Cardiac muscle cell (in vitro differentiated cells and primary cell): ENCODE measurements around the gene CYP2W1. TPM values are rescaled to one million over a fixed set of nuclear protein-coding genes. Genes with fewer than 3 reads are reported as not detected.

Experiments used
- DNase-seq, 2 donors: peaks; one replicate each; pipeline versions ENCODE4 v3.0.0 to v3.0.0-alpha.2; 2010 to 2017; ENCODE audit warnings: low read depth in 1 of 2, low spot score in 1 of 2
- H3K27ac ChIP-seq: fragments of 200-600 bp; sonication (generic); 2 replicates; pipeline ENCODE4 v1.5.1; 2016
- H3K27me3 ChIP-seq: fragments of 200-600 bp; sonication (generic); 2 replicates; pipeline ENCODE4 v1.6.0; 2016; ENCODE audit warnings: control low read depth
- H3K36me3 ChIP-seq: fragments of 200-600 bp; sonication (generic); 2 replicates; pipeline ENCODE4 v1.5.1; 2016; ENCODE audit warnings: control low read depth
- H3K4me1 ChIP-seq: fragments of 200-600 bp; sonication (generic); 2 replicates; pipeline ENCODE4 v1.8.1; 2017; ENCODE audit warnings: low read depth, mild to moderate bottlenecking, mixed run types
- H3K4me3 ChIP-seq: fragments of 200-600 bp; sonication (generic); 2 replicates; pipeline ENCODE4 v1.5.1; 2016; ENCODE audit warnings: mild to moderate bottlenecking
- H3K9me3 ChIP-seq: fragments of 200-600 bp; sonication (generic); 2 replicates; pipeline ENCODE4 v1.5.1; 2017; ENCODE audit warnings: low read depth, mild to moderate bottlenecking, control low read depth
- CTCF ChIP-seq: IDR thresholded peaks from 2 replicates; pipeline ENCODE4 v1.5.1; 2012; ENCODE audit warnings: low read depth, mild to moderate bottlenecking, low read length
- polyA plus RNA-seq: library from polyadenylated mRNA; unstranded; fragments of >200 nt; fragmentation: Nextera tagmentation; extraction: Ambion mirVana; gene quantifications from 2 replicates; pipeline ENCODE4 v1.2.1, GENCODE V29; 2016
- total RNA-seq: library from RNA; depleted of rRNA; stranded (reverse); fragments of >200 nt; gene quantifications from 2 replicates; pipeline ENCODE4 v1.2.3, GENCODE V29; 2016

Gene CYP2W1
- total and polyA plus RNA-seq, 2 experiments from 2014 or later, result 0.10 to 3.4 TPM

GRCh38 chr7:944744-945143 lies 38.2 kb upstream of the CYP2W1 start:
- no peaks in the 10 kb centered on the region for H3K9me3 ChIP-seq
- H3K27ac ChIP-seq, result no peak overlapping the region
- no peaks in the 10 kb centered on the region for H3K4me1 ChIP-seq
- peaks cover 22% of the 10 kb centered on the region for H3K27me3 ChIP-seq
- H3K36me3 ChIP-seq, result no peaks in the 10 kb centered on the region
- no peak overlapping the region for H3K4me3 ChIP-seq
- no peak for TF ChIP-seq CTCF
- no peak for DNase-seq

- H3K4me1 ChIP-seq, result no peaks in the 10 kb centered on the region
- no peak for DNase-seq
- H3K27ac ChIP-seq, result no peak overlapping the region
- no peaks in the 10 kb centered on the region for H3K36me3 ChIP-seq
- TF ChIP-seq CTCF, result no peak
- H3K27me3 ChIP-seq, result peaks cover 22% of the 10 kb centered on the region
- H3K9me3 ChIP-seq, result no peaks in the 10 kb centered on the region
- H3K4me3 ChIP-seq, result no peak overlapping the region
These were observed 37.8 kb upstream of the CYP2W1 start for GRCh38 chr7:945147-945555.

- no peak overlapping the region for H3K27ac ChIP-seq
- H3K9me3 ChIP-seq, result no peaks in the 10 kb centered on the region
- no peak overlapping the region for H3K4me3 ChIP-seq
- no peak for TF ChIP-seq CTCF
- DNase-seq, result no peak
- peaks cover 20% of the 10 kb centered on the region for H3K27me3 ChIP-seq
- H3K4me1 ChIP-seq, result no peaks in the 10 kb centered on the region
- H3K36me3 ChIP-seq, result no peaks in the 10 kb centered on the region
These were observed 37.3 kb upstream of the CYP2W1 start for GRCh38 chr7:945556-946255.

GRCh38 chr7:946256-946996 lies 36.6 kb upstream of the CYP2W1 start:
- no peaks in the 10 kb centered on the region for H3K4me1 ChIP-seq
- no peak overlapping the region for H3K27ac ChIP-seq
- peaks cover 13% of the 10 kb centered on the region for H3K27me3 ChIP-seq
- no peak for DNase-seq
- H3K36me3 ChIP-seq, result no peaks in the 10 kb centered on the region
- H3K4me3 ChIP-seq, result no peak overlapping the region
- TF ChIP-seq CTCF, result no peak
- no peaks in the 10 kb centered on the region for H3K9me3 ChIP-seq

GRCh38 chr7:947391-948210 lies 35.4 kb upstream of the CYP2W1 start:
- no peaks in the 10 kb centered on the region for H3K4me1 ChIP-seq
- no peak overlapping the region for H3K27ac ChIP-seq
- H3K4me3 ChIP-seq, result no peak overlapping the region
- H3K36me3 ChIP-seq, result no peaks in the 10 kb centered on the region
- no peak for DNase-seq
- H3K27me3 ChIP-seq, result peaks cover 12% of the 10 kb centered on the region
- TF ChIP-seq CTCF, result no peak
- H3K9me3 ChIP-seq, result no peaks in the 10 kb centered on the region
